Central memory CD4-positive, alpha-beta T cell (primary cell): Measurements from ENCODE around the gene SIK2.

Experiments used
- DNase-seq: peaks from one replicate; pipeline ENCODE4 v3.0.0; 2022
- total RNA-seq, 3 experiments: gene quantifications; one replicate each; lab custom pipeline; 2026; lab: John Stamatoyannopoulos, UW

Gene SIK2
- 22.2 to 38.5 (median 27.0) reads per million in 3 experiments for total RNA-seq

GRCh38 chr11:111601979-111602864 lies at the start of gene SIK2:
SIK2 (plus strand) TSS chr11:111602449; CDS start chr11:111602564, 115 bp downstream.
- DNase-seq, result peak; percentile 87

GRCh38 chr11:111554532-111554931 lies 47.7 kb upstream of the SIK2 start:
- no peak for DNase-seq

- no peak for DNase-seq
Measured at GRCh38 chr11:111555255-111555654, 47.0 kb upstream of the SIK2 start.

GRCh38 chr11:111557425-111558111 lies 44.7 kb upstream of the SIK2 start:
- DNase-seq, result no peak

GRCh38 chr11:111559800-111560464 lies 42.3 kb upstream of the SIK2 start:
- DNase-seq, result no peak

GRCh38 chr11:111560800-111561199 lies 41.4 kb upstream of the SIK2 start:
- no peak for DNase-seq

- DNase-seq, result no peak
Measured at GRCh38 chr11:111561306-111561705, 40.9 kb upstream of the SIK2 start.

- DNase-seq, result no peak
Measured at GRCh38 chr11:111561791-111562325, 40.4 kb upstream of the SIK2 start.

- DNase-seq, result no peak
Measured at GRCh38 chr11:111562692-111563389, 39.4 kb upstream of the SIK2 start.

- peak; percentile 44 for DNase-seq
Measured at GRCh38 chr11:111565114-111565720, 37.0 kb upstream of the SIK2 start.

GRCh38 chr11:111566324-111566723 lies 35.9 kb upstream of the SIK2 start:
- no peak for DNase-seq

GRCh38 chr11:111569476-111569875 lies 32.8 kb upstream of the SIK2 start:
- no peak for DNase-seq

- no peak for DNase-seq
Measured at GRCh38 chr11:111570796-111571195, 31.5 kb upstream of the SIK2 start.

GRCh38 chr11:111571829-111572501 lies 30.3 kb upstream of the SIK2 start:
- DNase-seq, result no peak

GRCh38 chr11:111572581-111572980 lies 29.7 kb upstream of the SIK2 start:
- no peak for DNase-seq

GRCh38 chr11:111573821-111574249 lies 28.4 kb upstream of the SIK2 start:
- DNase-seq, result no peak

GRCh38 chr11:111574373-111575225 lies 27.6 kb upstream of the SIK2 start:
- no peak for DNase-seq

- no peak for DNase-seq
Measured at GRCh38 chr11:111575740-111576139, 26.5 kb upstream of the SIK2 start.

GRCh38 chr11:111577821-111578220 lies 24.4 kb upstream of the SIK2 start:
- DNase-seq, result no peak

- no peak for DNase-seq
Measured at GRCh38 chr11:111581341-111581740, 20.9 kb upstream of the SIK2 start.
